Stimulated activated naive CD8-positive, alpha-beta T cell treated with anti-CD3 and anti-CD28 coated beads, Interleukin-15, Interleukin-2, amounts not matched to agents 100 ng/mL and 50 ng/mL, for 24 hours (primary cell): ENCODE measurements around the gene MED23.

Experiments used
- H3K27ac Mint-ChIP-seq: one replicate; pipeline ENCODE4 v1.8.0; 2021; ENCODE audit warnings: mild to moderate bottlenecking, mixed read lengths
- H3K27me3 Mint-ChIP-seq: one replicate; pipeline ENCODE4 v1.8.0; 2021; ENCODE audit warnings: mixed read lengths
- H3K36me3 Mint-ChIP-seq: one replicate; pipeline ENCODE4 v1.8.0; 2021; ENCODE audit warnings: low read depth, mixed read lengths
- H3K4me1 Mint-ChIP-seq: one replicate; pipeline ENCODE4 v1.8.0; 2021; ENCODE audit warnings: low read depth, mixed read lengths
- H3K4me3 Mint-ChIP-seq: one replicate; pipeline ENCODE4 v1.8.0; 2021; ENCODE audit warnings: mild to moderate bottlenecking, mixed read lengths
- H3K9me3 Mint-ChIP-seq: one replicate; pipeline ENCODE4 v1.8.0; 2021; ENCODE audit warnings: mixed read lengths

The MED23 gene, protein sequence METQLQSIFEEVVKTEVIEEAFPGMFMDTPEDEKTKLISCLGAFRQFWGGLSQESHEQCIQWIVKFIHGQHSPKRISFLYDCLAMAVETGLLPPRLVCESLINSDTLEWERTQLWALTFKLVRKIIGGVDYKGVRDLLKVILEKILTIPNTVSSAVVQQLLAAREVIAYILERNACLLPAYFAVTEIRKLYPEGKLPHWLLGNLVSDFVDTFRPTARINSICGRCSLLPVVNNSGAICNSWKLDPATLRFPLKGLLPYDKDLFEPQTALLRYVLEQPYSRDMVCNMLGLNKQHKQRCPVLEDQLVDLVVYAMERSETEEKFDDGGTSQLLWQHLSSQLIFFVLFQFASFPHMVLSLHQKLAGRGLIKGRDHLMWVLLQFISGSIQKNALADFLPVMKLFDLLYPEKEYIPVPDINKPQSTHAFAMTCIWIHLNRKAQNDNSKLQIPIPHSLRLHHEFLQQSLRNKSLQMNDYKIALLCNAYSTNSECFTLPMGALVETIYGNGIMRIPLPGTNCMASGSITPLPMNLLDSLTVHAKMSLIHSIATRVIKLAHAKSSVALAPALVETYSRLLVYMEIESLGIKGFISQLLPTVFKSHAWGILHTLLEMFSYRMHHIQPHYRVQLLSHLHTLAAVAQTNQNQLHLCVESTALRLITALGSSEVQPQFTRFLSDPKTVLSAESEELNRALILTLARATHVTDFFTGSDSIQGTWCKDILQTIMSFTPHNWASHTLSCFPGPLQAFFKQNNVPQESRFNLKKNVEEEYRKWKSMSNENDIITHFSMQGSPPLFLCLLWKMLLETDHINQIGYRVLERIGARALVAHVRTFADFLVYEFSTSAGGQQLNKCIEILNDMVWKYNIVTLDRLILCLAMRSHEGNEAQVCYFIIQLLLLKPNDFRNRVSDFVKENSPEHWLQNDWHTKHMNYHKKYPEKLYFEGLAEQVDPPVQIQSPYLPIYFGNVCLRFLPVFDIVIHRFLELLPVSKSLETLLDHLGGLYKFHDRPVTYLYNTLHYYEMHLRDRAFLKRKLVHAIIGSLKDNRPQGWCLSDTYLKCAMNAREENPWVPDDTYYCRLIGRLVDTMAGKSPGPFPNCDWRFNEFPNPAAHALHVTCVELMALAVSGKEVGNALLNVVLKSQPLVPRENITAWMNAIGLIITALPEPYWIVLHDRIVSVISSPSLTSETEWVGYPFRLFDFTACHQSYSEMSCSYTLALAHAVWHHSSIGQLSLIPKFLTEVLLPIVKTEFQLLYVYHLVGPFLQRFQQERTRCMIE (N-terminal part only)

DNA sequence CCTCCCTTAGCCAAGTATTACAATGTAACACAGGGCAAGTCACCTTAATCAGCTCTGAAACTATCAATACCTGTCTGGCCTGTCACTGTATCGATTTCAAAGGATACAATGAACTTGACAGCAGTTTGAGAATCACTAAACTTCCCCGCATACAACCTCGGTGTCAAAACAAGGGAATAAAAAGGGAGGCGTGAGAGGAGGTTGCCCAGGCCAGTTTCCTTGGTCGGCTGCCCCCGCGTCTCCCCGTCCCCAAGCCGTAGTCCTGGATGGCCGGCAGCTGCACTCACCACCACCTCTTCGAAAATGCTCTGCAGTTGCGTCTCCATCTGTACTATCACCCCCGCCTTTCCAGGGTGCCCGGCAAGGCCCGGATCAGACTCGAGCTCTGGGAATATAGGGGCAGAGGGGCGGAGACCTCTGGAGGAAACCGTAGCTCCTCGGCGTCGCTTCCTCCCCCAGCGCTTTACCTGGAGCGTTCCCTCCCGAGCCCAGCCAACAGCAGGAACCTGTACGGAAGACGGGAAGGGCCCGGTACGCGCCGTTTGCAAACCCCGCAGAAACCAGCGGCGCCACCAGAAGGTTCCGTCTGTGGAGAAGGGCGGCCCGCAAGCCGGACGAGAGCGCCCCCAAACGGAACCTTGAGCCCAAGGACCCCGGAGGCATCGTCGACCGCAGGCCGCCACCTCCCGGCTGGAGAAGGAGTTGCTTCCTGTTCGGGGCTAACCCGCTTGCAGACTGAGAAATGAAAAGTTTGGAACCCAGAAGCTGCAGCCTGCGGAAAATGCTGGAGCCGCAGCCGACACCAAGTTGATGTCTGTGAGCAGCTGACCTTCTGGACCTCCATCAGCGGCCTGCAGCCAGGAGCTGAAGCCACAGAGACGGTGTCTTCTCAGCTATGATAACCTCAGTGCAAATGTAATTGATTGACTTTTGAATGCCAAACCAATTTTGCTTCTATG, at the start of gene MED23:
TSS of gene MED23 (minus strand) at position 519 of the 959 bp plus-strand sequence. CDS start at position 326, 193 bp downstream.
- Mint-ChIP-seq H3K36me3 (peaks cover 16% of the 10 kb centered on the region), H3K4me1 (peaks cover 40% of the 10 kb centered on the region), H3K27me3 (no peaks in the 10 kb centered on the region), H3K27ac (peak within 1 kb of the TSS; percentile 93), H3K9me3 (no peaks in the 10 kb centered on the region), H3K4me3 (peak within 1 kb of the TSS; percentile 98)

DNA sequence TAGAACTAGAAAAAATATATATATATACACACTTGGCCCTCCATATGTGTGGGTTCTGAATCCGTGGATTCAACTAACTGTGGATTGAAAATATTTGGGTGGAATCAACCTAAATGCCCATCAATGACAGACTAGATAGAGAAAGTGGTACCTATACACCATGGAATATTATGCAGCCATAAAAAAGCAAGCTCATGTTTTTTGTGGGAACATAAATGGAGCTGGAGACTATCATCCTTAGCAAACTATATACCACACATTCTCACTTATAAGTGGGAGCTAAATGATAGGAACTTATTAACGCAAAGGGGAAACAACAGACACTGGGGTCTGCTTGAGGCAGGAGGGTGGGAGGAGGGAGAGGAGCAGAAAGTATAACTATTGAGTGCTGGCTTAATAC, 45.1 kb upstream of the MED23 start:
- no peaks in the 10 kb centered on the region for H3K36me3 Mint-ChIP-seq
- no peak overlapping the region for H3K27ac Mint-ChIP-seq
- H3K9me3 Mint-ChIP-seq, result peaks cover 4% of the 10 kb centered on the region
- no peaks in the 10 kb centered on the region for H3K27me3 Mint-ChIP-seq
- no peak overlapping the region for H3K4me3 Mint-ChIP-seq
- no peaks in the 10 kb centered on the region for H3K4me1 Mint-ChIP-seq

GRCh38 chr6:131669891-131670290, 41.8 kb upstream of the MED23 start:
- no peak overlapping the region for H3K27ac Mint-ChIP-seq
- H3K27me3 Mint-ChIP-seq, result no peaks in the 10 kb centered on the region
- no peaks in the 10 kb centered on the region for H3K4me1 Mint-ChIP-seq
- peaks cover 4% of the 10 kb centered on the region for H3K9me3 Mint-ChIP-seq
- no peaks in the 10 kb centered on the region for H3K36me3 Mint-ChIP-seq
- no peak overlapping the region for H3K4me3 Mint-ChIP-seq

- no peaks in the 10 kb centered on the region for H3K9me3 Mint-ChIP-seq
- H3K4me3 Mint-ChIP-seq, result no peak overlapping the region
- H3K27ac Mint-ChIP-seq, result no peak overlapping the region
- H3K36me3 Mint-ChIP-seq, result no peaks in the 10 kb centered on the region
- H3K27me3 Mint-ChIP-seq, result no peaks in the 10 kb centered on the region
- no peaks in the 10 kb centered on the region for H3K4me1 Mint-ChIP-seq
These were observed 35.6 kb upstream of the MED23 start for GRCh38 chr6:131663578-131664165.

- Mint-ChIP-seq H3K27me3 (no peaks in the 10 kb centered on the region), H3K4me1 (no peaks in the 10 kb centered on the region), H3K4me3 (no peak overlapping the region), H3K27ac (no peak overlapping the region), H3K9me3 (no peaks in the 10 kb centered on the region), H3K36me3 (no peaks in the 10 kb centered on the region)
These were observed 32.2 kb upstream of the MED23 start for GRCh38 chr6:131660195-131660594.

GRCh38 chr6:131658287-131658686, 30.2 kb upstream of the MED23 start:
- H3K4me1 Mint-ChIP-seq, result no peaks in the 10 kb centered on the region
- no peaks in the 10 kb centered on the region for H3K27me3 Mint-ChIP-seq
- H3K36me3 Mint-ChIP-seq, result no peaks in the 10 kb centered on the region
- no peaks in the 10 kb centered on the region for H3K9me3 Mint-ChIP-seq
- H3K4me3 Mint-ChIP-seq, result no peak overlapping the region
- H3K27ac Mint-ChIP-seq, result no peak overlapping the region

GRCh38 chr6:131657630-131658111, 29.6 kb upstream of the MED23 start:
- Mint-ChIP-seq H3K36me3 (no peaks in the 10 kb centered on the region), H3K4me3 (no peak overlapping the region), H3K4me1 (no peaks in the 10 kb centered on the region), H3K27ac (no peak overlapping the region), H3K9me3 (no peaks in the 10 kb centered on the region), H3K27me3 (no peaks in the 10 kb centered on the region)

DNA sequence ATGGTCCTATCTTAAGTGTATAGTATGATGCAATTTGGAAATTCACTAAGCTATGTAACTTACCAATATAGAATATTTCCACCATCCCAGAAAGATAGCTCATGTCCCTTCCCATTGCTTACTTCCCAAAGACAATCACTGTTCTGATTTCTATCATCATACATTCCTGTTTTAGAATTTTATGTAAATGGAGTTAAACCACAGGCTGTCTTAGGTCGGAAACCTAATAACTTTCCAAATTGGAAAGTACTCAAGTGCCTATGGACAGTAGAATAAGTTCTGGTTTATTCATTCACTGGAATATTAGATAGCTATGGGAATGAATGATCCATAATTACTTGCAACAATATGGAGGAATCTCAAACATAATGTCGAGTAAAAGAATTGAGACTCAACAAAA, 29.2 kb upstream of the MED23 start:
- Mint-ChIP-seq H3K9me3 (no peaks in the 10 kb centered on the region), H3K36me3 (no peaks in the 10 kb centered on the region), H3K27ac (no peak overlapping the region), H3K4me3 (no peak overlapping the region), H3K4me1 (no peaks in the 10 kb centered on the region), H3K27me3 (no peaks in the 10 kb centered on the region)

DNA sequence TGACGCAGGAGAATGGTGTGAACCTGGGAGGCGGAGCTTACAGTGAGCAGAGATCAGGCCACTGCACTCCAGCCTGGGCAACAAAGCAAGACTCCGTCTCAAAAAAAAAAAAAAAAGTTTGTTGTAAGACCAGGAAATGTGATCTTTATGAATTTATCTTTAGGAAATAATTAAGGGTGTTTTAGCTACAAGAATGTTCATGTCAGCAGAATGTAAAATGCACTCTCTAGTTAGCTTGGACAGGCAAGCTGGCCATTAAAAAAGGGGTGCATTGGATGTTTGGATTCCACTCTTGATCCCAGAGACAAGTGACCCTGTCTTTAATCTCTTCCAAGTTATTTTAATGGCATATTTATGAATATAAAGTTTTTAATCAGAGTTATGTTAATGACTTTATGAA, 28.6 kb upstream of the MED23 start:
- no peaks in the 10 kb centered on the region for H3K27me3 Mint-ChIP-seq

DNA sequence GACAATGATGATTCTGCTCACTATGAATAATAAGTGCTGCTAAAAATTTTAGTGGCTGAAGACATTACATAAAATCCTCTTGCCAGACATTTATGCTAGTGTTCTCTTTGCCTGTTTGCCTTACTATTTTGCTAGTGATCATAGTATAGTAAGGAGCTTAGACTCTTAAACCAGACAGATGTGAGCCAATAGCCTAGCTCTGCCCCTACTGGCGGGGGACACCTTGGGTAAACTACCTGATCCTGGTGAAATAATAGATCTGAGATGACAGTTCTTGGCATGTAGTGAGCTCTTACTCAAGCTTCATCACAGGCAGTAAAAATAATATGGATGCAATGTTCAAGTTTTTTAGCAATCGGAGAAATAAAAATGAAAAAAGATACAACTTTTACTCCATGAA, 27.9 kb upstream of the MED23 start:
- Mint-ChIP-seq H3K27ac (no peak overlapping the region), H3K4me3 (no peak overlapping the region), H3K4me1 (no peaks in the 10 kb centered on the region), H3K27me3 (no peaks in the 10 kb centered on the region), H3K9me3 (no peaks in the 10 kb centered on the region), H3K36me3 (no peaks in the 10 kb centered on the region)

More for the DNA sequence above, 28.6 kb upstream of the MED23 start:
- Mint-ChIP-seq H3K4me1 (no peaks in the 10 kb centered on the region), H3K9me3 (no peaks in the 10 kb centered on the region), H3K36me3 (no peaks in the 10 kb centered on the region), H3K4me3 (no peak overlapping the region), H3K27ac (no peak overlapping the region)

GRCh38 chr6:131655387-131655786, 27.3 kb upstream of the MED23 start:
- Mint-ChIP-seq H3K4me3 (no peak overlapping the region), H3K4me1 (no peaks in the 10 kb centered on the region), H3K9me3 (no peaks in the 10 kb centered on the region), H3K27ac (no peak overlapping the region), H3K36me3 (no peaks in the 10 kb centered on the region), H3K27me3 (no peaks in the 10 kb centered on the region)

DNA sequence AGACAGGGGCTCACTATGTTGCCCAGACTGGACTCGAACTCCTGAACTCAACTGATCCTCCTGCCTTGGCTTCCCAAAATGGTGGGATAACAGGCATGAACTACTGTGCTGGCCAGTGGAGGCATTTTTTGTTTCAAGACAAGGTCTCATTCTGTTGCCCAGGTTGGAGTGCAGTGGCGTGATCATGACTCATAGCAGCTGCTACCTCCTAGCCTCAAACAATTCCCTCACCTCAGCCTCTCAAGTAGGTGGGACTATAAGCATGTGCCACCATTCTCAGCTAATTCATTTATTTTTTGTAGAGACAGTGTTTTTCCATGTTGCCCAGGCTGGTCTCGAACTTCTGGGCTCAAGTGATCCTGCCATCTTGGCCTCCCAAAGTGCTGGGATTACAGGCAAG, 26.3 kb upstream of the MED23 start:
- no peaks in the 10 kb centered on the region for H3K9me3 Mint-ChIP-seq
- no peaks in the 10 kb centered on the region for H3K4me1 Mint-ChIP-seq
- no peaks in the 10 kb centered on the region for H3K27me3 Mint-ChIP-seq
- H3K4me3 Mint-ChIP-seq, result no peak overlapping the region
- H3K27ac Mint-ChIP-seq, result no peak overlapping the region
- no peaks in the 10 kb centered on the region for H3K36me3 Mint-ChIP-seq

DNA sequence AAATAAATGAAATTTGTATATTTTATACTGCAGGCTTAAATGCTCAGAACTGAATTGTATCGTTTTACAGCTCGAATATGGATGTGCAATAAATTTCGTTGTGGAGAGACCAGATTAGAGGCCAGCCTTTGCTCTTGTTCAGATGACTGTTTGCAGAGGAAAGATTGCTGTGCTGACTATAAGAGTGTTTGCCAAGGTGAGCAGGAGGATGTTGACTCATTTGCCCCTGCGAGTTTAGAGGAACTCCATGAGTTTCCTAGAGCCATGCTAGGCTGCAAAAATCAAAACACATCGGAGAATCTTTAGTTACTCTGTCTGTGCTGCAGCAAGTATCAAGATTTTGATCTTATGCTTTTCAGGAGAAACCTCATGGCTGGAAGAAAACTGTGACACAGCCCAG, 24.4 kb upstream of the MED23 start:
- no peak overlapping the region for H3K4me3 Mint-ChIP-seq
- no peaks in the 10 kb centered on the region for H3K4me1 Mint-ChIP-seq
- no peak overlapping the region for H3K27ac Mint-ChIP-seq
- no peaks in the 10 kb centered on the region for H3K36me3 Mint-ChIP-seq
- H3K9me3 Mint-ChIP-seq, result no peaks in the 10 kb centered on the region
- no peaks in the 10 kb centered on the region for H3K27me3 Mint-ChIP-seq
